K562 (cell line): ENCODE data around the gene KBTBD4. TPM values are rescaled to one million over a fixed set of nuclear protein-coding genes. Genes with fewer than 3 reads are reported as not detected.

Experiments used
- BACH1 ChIP-seq: fragments of 200-800 bp; sonication (Bioruptor generic); IDR thresholded peaks from 2 replicates; pipeline ENCODE4 v1.6.1; 2016; ENCODE audit warnings: missing genetic modification characterization, missing compliant biosample characterization
- CBX5 ChIP-seq: IDR thresholded peaks from 2 replicates; pipeline ENCODE4 v1.6.1; 2014; ENCODE audit warnings: low read depth, borderline replicate concordance
- DEAF1 ChIP-seq: fragments of 450-650 bp; formaldehyde crosslinking; IDR thresholded peaks from 2 replicates; pipeline ENCODE4 v1.4.0; 2020; ENCODE audit warnings: mild to moderate bottlenecking, moderate library complexity
- DIDO1 ChIP-seq: fragments of 450-650 bp; IDR thresholded peaks from 2 replicates; pipeline ENCODE4 v1.6.1; 2016; ENCODE audit warnings: low read depth, missing biosample characterization, missing genetic modification characterization
- HMG20B ChIP-seq: fragments of 250-450 bp; sonication (Bioruptor Pico); IDR thresholded peaks from 2 replicates; pipeline ENCODE4 v1.5.0; 2021; ENCODE audit warnings: mild to moderate bottlenecking
- KDM4B ChIP-seq, 2 experiments: fragments of 450-650 bp in 1 of 2; sonication (generic) in 1 of 2; IDR thresholded peaks; 2 replicates each; pipeline ENCODE4 v1.6.1; 2016 to 2017; ENCODE audit warnings: borderline replicate concordance in 2 of 2, antibody characterized with exemption in 1 of 2, low read depth in 1 of 2, mild to moderate bottlenecking in 1 of 2
- KHSRP ChIP-seq: fragments of 450-650 bp; IDR thresholded peaks from 2 replicates; pipeline ENCODE4 v1.6.1; 2017
- KLF6 ChIP-seq: fragments of 250-450 bp; sonication (Bioruptor Pico); IDR thresholded peaks from 2 replicates; pipeline ENCODE4 v1.4.0; 2020; ENCODE audit warnings: mild to moderate bottlenecking, moderate library complexity, borderline replicate concordance
- MAZ ChIP-seq, 2 experiments: fragments of 450-650 bp in 1 of 2; sonication (generic) in 1 of 2; formaldehyde crosslinking; IDR thresholded peaks in 1 of 2; conservative IDR thresholded peaks in 1 of 2; 2 replicates each; pipeline versions ENCODE4 v1.4.0 to v1.5.0; 2020; ENCODE audit warnings: mild to moderate bottlenecking in 1 of 2, missing genetic modification reagents in 1 of 2
- PREB ChIP-seq: sonication (generic); formaldehyde crosslinking; IDR thresholded peaks from 2 replicates; pipeline ENCODE4 v1.8.1; 2023; ENCODE audit warnings: mild to moderate bottlenecking, missing genetic modification reagents
- SAP30 ChIP-seq: fragments of 200-600 bp; sonication (generic); IDR thresholded peaks from 2 replicates; pipeline ENCODE4 v1.6.1; 2012; ENCODE audit warnings: borderline replicate concordance, low read depth, mild to moderate bottlenecking, moderate library complexity, low read length, control low read depth, inconsistent platforms; ENCODE audit not compliant: insufficient read depth, poor library complexity, severe bottlenecking
- SP2 ChIP-seq: IDR thresholded peaks from 2 replicates; pipeline ENCODE4 v1.6.1; 2011; ENCODE audit warnings: mild to moderate bottlenecking, low read depth, low read length, moderate library complexity; ENCODE audit not compliant: poor library complexity, severe bottlenecking; ENCODE audit errors: extremely low read depth
- SPI1 ChIP-seq: IDR thresholded peaks from 2 replicates; pipeline ENCODE4 v1.6.1; 2011; ENCODE audit warnings: low read depth, low read length, control low read depth, borderline replicate concordance
- TCF7 ChIP-seq: sonication (generic); IDR thresholded peaks from 2 replicates; pipeline ENCODE4 v1.6.1; 2016; ENCODE audit warnings: antibody characterized with exemption, borderline replicate concordance
- TSHZ1 ChIP-seq: fragments of 250-450 bp; sonication (Bioruptor Pico); IDR thresholded peaks from 2 replicates; pipeline ENCODE4 v1.4.0; 2020; ENCODE audit warnings: mild to moderate bottlenecking, moderate library complexity
- ZC3H8 ChIP-seq: fragments of 450-650 bp; IDR thresholded peaks from 2 replicates; pipeline ENCODE4 v1.6.1; 2017
- ZNF134 ChIP-seq: fragments of 250-450 bp; sonication (Bioruptor Pico); conservative IDR thresholded peaks from 2 replicates; pipeline ENCODE4 v1.4.0; 2020
- ZNF212 ChIP-seq: fragments of 450-650 bp; formaldehyde crosslinking; IDR thresholded peaks from 2 replicates; pipeline ENCODE4 v1.4.0; 2020; ENCODE audit warnings: mild to moderate bottlenecking
- ZNF41 ChIP-seq: fragments of 250-450 bp; sonication (Bioruptor Pico); conservative IDR thresholded peaks from 2 replicates; pipeline ENCODE4 v1.4.0; 2020; ENCODE audit warnings: mild to moderate bottlenecking
- polyA plus RNA-seq, 8 experiments: library from polyadenylated mRNA; depleted of rRNA in 4 of 8; stranded (reverse) in 5 of 8; unstranded in 3 of 8; fragments of >200 nt; fragmentation: Nextera tagmentation in 2 of 8; fragmentation: Illumina TruSeq in 1 of 8; extraction: Ambion mirVana in 2 of 8; extraction: Trizol in 1 of 8; gene quantifications; 2 replicates each; pipeline versions ENCODE4 v1.2.1 to v1.2.3, GENCODE V29; 2011 to 2014; ENCODE audit warnings: inconsistent platforms in 1 of 8, missing spikeins in 1 of 8
- total RNA-seq, 7 experiments: library from RNA; depleted of rRNA in 6 of 7; stranded (reverse); fragments of >200 nt in 6 of 7; fragmentation: Illumina TruSeq in 2 of 7; extraction: Trizol in 2 of 7; gene quantifications; 2 replicates each; pipeline versions ENCODE4 v1.2.1 to v1.2.3, GENCODE V29; 2011 to 2021; ENCODE audit warnings: low replicate concordance in 1 of 7

The KBTBD4 gene
- total and polyA plus RNA-seq, 9 of the 15 experiments (the other 6 are each of a cell fraction or from before 2014, with no cell fraction given), result 7.0 to 33.9 (median 13.3) TPM

GRCh38 chr11:47578524-47579494 is at the start of gene KBTBD4, which contains the start of gene NDUFS3 (continued):
- no peak for TF ChIP-seq ZNF134 (CRISPR knock-in tag)
- peak; percentile 100 for TF ChIP-seq DIDO1 (tag)
- TF ChIP-seq HMG20B (CRISPR knock-in tag), result no peak
- TF ChIP-seq BACH1 (tag), result no peak
- peak; percentile 90; the same call in 1 of the 2 replicates for TF ChIP-seq ZC3H8
- peak; percentile 90 for TF ChIP-seq PREB (CRISPR knock-in tag)
- TF ChIP-seq TSHZ1 (CRISPR knock-in tag), result no peak
- peak; percentile 79 for TF ChIP-seq TCF7
- TF ChIP-seq SP2, result no peak
- no peak for TF ChIP-seq SPI1
- peak; percentile 63 for TF ChIP-seq SAP30
- TF ChIP-seq MAZ (CRISPR knock-in tag; conservative IDR thresholded peaks at IDR 0.05 in 1 of 2, IDR thresholded peaks at IDR 0.05 in 1 of 2), result peak; percentile 90 to 97
- TF ChIP-seq CBX5, result no peak
- peak in 1 of 2 experiments; percentile 100; a peak in 2 of 4 replicates for TF ChIP-seq KDM4B (IDR thresholded peaks at IDR 0.05; ENCODE audit: borderline replicate concordance in 2 of 2, low read depth in 1 of 2)
- TF ChIP-seq KLF6, result no peak
- TF ChIP-seq KHSRP, result peak; percentile 56; the same call in 1 of the 2 replicates
- no peak for TF ChIP-seq ZNF212 (CRISPR knock-in tag)
- TF ChIP-seq ZNF41 (CRISPR knock-in tag), result no peak
- TF ChIP-seq DEAF1 (CRISPR knock-in tag), result no peak
